Nephron (organoid): ENCODE measurements around the gene CDH4.
A peak's percentile ranks its signal among the peaks of the same experiment; 100 is the strongest.

Source experiments
- H3K27ac Mint-ChIP-seq, 3 experiments: 2 replicates each; pipeline ENCODE4 v1.8.0; 2020; ENCODE audit warnings: mixed read lengths in 3 of 3, mild to moderate bottlenecking in 2 of 3, moderate library complexity in 1 of 3
- H3K27me3 Mint-ChIP-seq: 2 replicates; pipeline ENCODE4 v1.8.0; 2021; ENCODE audit warnings: low read depth, mild to moderate bottlenecking, moderate library complexity, mixed read lengths
- H3K36me3 Mint-ChIP-seq: 2 replicates; pipeline ENCODE4 v1.8.0; 2020; ENCODE audit warnings: low read depth, mixed read lengths
- H3K4me1 Mint-ChIP-seq: 2 replicates; pipeline ENCODE4 v1.8.0; 2020; ENCODE audit warnings: mixed read lengths
- H3K4me3 Mint-ChIP-seq, 3 experiments: 2 replicates each; pipeline ENCODE4 v1.8.0; 2020; ENCODE audit warnings: mild to moderate bottlenecking in 3 of 3, mixed read lengths in 3 of 3, moderate library complexity in 2 of 3
- H3K9me3 Mint-ChIP-seq: 2 replicates; pipeline ENCODE4 v1.8.0; 2020; ENCODE audit warnings: mixed read lengths
- CTCF ChIP-seq, 3 experiments: fragments of 200-600 bp; sonication (generic); IDR thresholded peaks; one replicate each; pipeline ENCODE4 v1.5.0; 2021; ENCODE audit warnings: antibody characterized with exemption in 3 of 3; ENCODE audit not compliant: unreplicated experiment in 3 of 3

Gene CDH4

GRCh38 chr20:61625246-61625645 is 373.2 kb downstream of the CDH4 start:
- TF ChIP-seq CTCF (IDR thresholded peaks at IDR 0.05; ENCODE audit: unreplicated experiment in 3 of 3) = no peak
- no peak overlapping the region for H3K27ac Mint-ChIP-seq
- H3K4me1 Mint-ChIP-seq = peaks cover 23% of the 10 kb centered on the region
- H3K36me3 Mint-ChIP-seq = no peaks in the 10 kb centered on the region
- H3K4me3 Mint-ChIP-seq = no peak overlapping the region
- peaks cover 65% of the 10 kb centered on the region for H3K27me3 Mint-ChIP-seq
- no peaks in the 10 kb centered on the region for H3K9me3 Mint-ChIP-seq

- Mint-ChIP-seq H3K4me1 (peaks cover 30% of the 10 kb centered on the region), H3K4me3 (peak overlapping the region in 1 of 3 experiments; percentile 11), H3K27ac (no peak overlapping the region), H3K36me3 (no peaks in the 10 kb centered on the region), H3K9me3 (no peaks in the 10 kb centered on the region), H3K27me3 (peaks cover 68% of the 10 kb centered on the region)
- no peak for TF ChIP-seq CTCF (IDR thresholded peaks at IDR 0.05; ENCODE audit: unreplicated experiment in 3 of 3)
Measured at GRCh38 chr20:61626412-61626811, 374.4 kb downstream of the CDH4 start.

- Mint-ChIP-seq H3K4me1 (peaks cover 30% of the 10 kb centered on the region), H3K9me3 (no peaks in the 10 kb centered on the region), H3K36me3 (no peaks in the 10 kb centered on the region), H3K27ac (no peak overlapping the region), H3K4me3 (no peak overlapping the region), H3K27me3 (peaks cover 72% of the 10 kb centered on the region)
- TF ChIP-seq CTCF (IDR thresholded peaks at IDR 0.05; ENCODE audit: unreplicated experiment in 3 of 3) = no peak
Measured at GRCh38 chr20:61627791-61628415, 375.8 kb downstream of the CDH4 start.

GRCh38 chr20:61628480-61628879 is 376.4 kb downstream of the CDH4 start:
- Mint-ChIP-seq H3K9me3 (no peaks in the 10 kb centered on the region), H3K27ac (no peak overlapping the region), H3K4me1 (peaks cover 30% of the 10 kb centered on the region), H3K4me3 (peak overlapping the region in 1 of 3 experiments; percentile 40), H3K36me3 (no peaks in the 10 kb centered on the region), H3K27me3 (peaks cover 72% of the 10 kb centered on the region)
- no peak for TF ChIP-seq CTCF (IDR thresholded peaks at IDR 0.05; ENCODE audit: unreplicated experiment in 3 of 3)

- Mint-ChIP-seq H3K36me3 (no peaks in the 10 kb centered on the region), H3K4me1 (peaks cover 30% of the 10 kb centered on the region), H3K4me3 (peak overlapping the region in 1 of 3 experiments; percentile 40), H3K27me3 (peaks cover 73% of the 10 kb centered on the region), H3K27ac (no peak overlapping the region), H3K9me3 (no peaks in the 10 kb centered on the region)
- TF ChIP-seq CTCF (IDR thresholded peaks at IDR 0.05; ENCODE audit: unreplicated experiment in 3 of 3) = no peak
Measured at GRCh38 chr20:61628901-61629601, 377.0 kb downstream of the CDH4 start.
